ENCODE data around the gene SLCO2A1.

DNA sequence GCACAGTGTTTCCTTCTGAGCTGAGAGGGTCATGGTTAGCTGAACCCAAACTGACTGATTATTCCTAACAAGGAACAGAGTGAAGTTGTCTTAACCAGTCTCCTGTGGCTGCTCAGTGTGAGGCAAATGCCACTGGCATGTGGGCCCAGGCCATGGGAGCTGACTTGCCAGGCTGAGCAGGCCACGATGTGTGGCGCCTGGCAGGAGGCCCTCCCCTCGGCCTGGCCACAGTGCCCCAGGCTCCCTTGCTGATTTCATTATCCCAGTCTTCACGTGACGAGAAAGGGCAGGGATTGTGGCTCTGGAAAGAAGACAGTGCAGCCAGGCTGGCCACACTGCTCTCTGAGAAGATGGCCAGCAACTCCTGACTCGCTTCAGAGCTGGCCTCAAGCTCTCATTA lies 58.8 kb downstream of the SLCO2A1 start:
- TF ChIP-seq, protein P1, sequence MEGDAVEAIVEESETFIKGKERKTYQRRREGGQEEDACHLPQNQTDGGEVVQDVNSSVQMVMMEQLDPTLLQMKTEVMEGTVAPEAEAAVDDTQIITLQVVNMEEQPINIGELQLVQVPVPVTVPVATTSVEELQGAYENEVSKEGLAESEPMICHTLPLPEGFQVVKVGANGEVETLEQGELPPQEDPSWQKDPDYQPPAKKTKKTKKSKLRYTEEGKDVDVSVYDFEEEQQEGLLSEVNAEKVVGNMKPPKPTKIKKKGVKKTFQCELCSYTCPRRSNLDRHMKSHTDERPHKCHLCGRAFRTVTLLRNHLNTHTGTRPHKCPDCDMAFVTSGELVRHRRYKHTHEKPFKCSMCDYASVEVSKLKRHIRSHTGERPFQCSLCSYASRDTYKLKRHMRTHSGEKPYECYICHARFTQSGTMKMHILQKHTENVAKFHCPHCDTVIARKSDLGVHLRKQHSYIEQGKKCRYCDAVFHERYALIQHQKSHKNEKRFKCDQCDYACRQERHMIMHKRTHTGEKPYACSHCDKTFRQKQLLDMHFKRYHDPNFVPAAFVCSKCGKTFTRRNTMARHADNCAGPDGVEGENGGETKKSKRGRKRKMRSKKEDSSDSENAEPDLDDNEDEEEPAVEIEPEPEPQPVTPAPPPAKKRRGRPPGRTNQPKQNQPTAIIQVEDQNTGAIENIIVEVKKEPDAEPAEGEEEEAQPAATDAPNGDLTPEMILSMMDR (IDR thresholded peaks at IDR 0.05): no peak
- TF ChIP-seq POLR2A (IDR thresholded peaks at IDR 0.05): no peak

All from Peyer's patch (tissue), 4 donors.